HL-60/S4 treated with phorbol 12-myristate 13-acetate at 8.2 ng/mL for 4 days and 3 days (cell line): Measurements from ENCODE around the gene UGT1A10.
"Not testable (repeated sequence)": the region's sequence is repeated elsewhere in the genome, so short reads cannot be mapped to it uniquely, and the experiment has no call there.

Experiments
- in situ Hi-C: fragments of 300-500 bp; cut with MboI; formaldehyde crosslinking; loops from 2 replicates; pipeline ENCODE4 v1.15.0; 2022; ENCODE audit warnings: low sequenced_read_pairs

Gene UGT1A10

DNA sequence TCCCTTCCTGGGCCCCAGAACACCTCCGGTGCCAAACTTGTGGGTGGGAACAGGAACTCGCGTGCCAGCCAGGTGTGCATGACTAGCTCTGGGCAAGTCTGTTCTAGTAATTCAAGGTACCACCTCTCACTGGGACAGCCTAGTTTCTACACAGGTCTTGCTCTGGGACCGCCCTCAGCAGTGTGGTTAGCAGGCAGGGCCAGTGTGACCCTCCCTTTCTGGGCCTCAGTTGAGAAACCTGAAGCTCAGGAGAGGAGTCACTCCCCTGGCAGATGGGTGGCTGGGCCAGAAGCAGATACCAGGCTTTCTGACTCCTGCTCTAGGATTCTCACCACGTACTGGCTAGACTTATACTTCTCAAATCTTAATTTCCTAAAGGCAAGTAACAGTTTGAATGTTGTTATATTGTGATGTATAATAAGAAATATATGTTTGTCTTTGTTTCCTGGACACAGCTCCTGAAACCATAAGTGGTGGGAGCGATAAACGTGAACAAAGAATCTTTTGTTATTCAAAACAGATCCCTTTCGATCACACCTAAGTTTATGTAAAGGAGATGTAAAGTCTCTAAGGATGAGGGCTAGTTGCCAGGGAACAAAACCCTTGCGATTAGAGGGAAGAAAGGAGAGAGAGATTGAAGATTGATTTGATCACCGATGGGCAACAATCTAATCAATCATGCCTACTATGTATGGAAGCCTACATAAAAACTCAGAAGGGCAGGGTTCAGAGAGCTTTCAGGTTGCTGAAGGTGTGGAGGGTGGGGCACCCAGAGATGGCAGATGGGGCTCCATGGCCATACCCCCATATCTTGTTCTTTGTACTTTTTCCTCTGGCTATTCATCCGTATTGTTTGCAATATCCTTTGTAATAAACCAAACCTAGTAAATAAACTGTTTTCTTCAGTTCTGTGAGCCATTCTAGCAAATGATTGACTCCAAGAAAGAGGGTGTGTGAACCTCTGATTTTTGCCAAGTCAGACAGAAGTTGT, 55.5 kb downstream of the UGT1A10 start:
- in situ Hi-C loops: no loop called here

- in situ Hi-C loops: no loop called here
These were observed 56.4 kb downstream of the UGT1A10 start, which contains the start of gene UGT1A6 for GRCh38 chr2:233692648-233693047. TSS of gene UGT1A6 (plus strand) at chr2:233692890. CDS start at chr2:233693005, 115 bp downstream.

- in situ Hi-C loops: no loop called here
These were observed 57.7 kb downstream of the UGT1A10 start for GRCh38 chr2:233693963-233694362.

DNA sequence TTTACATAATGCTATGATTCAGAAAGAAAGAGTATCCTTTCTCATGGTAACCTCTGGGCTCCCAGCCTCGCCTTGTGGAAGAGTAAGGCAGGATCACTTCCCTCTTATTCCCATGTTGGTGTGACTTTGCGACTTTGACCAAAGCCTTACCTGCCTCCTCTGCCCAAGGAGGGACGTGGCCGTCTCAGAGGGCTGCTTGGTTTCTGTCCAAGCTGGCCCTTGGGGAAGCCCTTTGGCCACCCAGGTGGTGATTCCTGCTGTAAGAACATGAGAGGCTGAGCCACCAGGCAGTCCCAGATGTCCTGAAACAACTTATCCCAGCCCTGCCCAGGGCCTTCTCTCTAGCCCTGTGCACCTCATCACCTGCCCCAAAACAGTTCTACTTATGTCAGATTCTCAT, 62.5 kb downstream of the UGT1A10 start:
- in situ Hi-C loops: no loop called here

GRCh38 chr2:233699424-233700027, 63.3 kb downstream of the UGT1A10 start:
- in situ Hi-C loops: no loop called here

- in situ Hi-C loops: no loop called here
These were observed 63.9 kb downstream of the UGT1A10 start for GRCh38 chr2:233700028-233700635.

- in situ Hi-C loops: not testable (repeated sequence)
These were observed 64.6 kb downstream of the UGT1A10 start for GRCh38 chr2:233700842-233701241.

DNA sequence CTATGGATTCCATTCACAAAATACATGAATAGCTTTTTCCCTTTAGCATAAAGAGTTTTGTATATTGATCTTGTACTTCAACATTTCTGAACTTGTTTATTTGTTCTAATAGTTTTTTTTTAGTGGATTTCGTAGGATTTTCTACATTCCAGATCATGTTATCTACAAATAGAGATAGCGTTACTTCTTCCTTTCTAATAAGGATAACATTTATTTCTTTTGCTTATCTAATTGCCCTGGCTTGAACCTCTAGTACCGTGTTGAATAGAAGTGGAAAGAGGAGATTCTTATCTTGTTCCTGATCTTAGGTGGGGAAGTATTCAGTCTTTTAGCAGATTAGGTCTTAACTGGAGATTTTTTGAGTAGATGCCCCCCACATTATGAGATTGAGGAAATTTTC, 66.0 kb downstream of the UGT1A10 start:
- in situ Hi-C loops: no loop called here

DNA sequence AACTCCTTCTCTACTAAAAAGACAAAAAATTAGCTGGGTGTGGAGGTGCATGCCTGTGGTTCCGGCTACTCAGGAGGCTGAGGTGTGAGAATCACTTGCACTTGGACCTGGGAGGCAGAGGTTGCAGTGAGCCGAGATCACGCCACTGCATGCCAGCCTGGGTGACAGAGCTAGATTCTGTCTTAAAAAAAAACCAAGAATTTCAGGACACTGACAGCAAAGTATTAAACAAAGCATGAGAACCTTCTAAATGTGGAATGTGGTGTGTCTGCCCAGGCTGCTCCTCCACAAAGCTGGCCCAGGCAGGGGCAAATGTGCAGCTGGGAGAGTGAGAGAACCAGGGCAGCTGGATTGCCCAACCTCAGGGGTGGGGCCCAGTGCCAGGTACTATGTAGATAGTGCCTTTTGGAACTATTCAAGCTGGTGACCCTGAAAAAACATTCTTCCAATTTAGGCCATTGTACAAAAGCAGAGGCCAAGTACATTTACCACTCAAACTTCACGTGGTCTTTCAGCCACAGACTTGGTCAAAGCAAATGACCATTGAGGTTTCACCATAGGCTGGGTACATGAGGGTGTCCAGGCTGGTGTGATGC, 69.8 kb downstream of the UGT1A10 start:
- in situ Hi-C loops: no loop called here

DNA sequence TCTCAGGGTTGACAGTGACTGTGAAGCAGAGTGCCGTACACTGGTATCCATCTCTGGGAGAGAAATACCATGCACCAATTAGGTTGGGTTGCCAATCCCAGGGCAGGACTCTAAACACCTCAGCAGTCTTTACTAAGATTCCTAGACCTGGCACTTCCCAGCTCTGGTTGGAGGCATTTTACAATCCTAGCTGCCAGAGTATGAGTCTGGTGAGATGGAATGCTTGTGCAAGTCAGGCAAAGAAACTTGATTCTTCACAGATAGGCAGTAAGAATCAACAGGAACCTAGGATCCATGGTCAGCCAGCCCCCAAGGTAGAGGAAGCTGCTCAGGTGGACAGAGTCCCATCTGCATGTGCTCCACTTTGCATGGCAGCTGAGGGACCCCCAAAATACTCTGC, 70.5 kb downstream of the UGT1A10 start:
- in situ Hi-C loops: no loop called here

GRCh38 chr2:233707940-233708644, 71.8 kb downstream of the UGT1A10 start:
- in situ Hi-C loops: no loop called here

- in situ Hi-C loops: no loop called here
These were observed 72.7 kb downstream of the UGT1A10 start for GRCh38 chr2:233708942-233709341.

- in situ Hi-C loops: no loop called here
These were observed 75.2 kb downstream of the UGT1A10 start for GRCh38 chr2:233711312-233712008.

DNA sequence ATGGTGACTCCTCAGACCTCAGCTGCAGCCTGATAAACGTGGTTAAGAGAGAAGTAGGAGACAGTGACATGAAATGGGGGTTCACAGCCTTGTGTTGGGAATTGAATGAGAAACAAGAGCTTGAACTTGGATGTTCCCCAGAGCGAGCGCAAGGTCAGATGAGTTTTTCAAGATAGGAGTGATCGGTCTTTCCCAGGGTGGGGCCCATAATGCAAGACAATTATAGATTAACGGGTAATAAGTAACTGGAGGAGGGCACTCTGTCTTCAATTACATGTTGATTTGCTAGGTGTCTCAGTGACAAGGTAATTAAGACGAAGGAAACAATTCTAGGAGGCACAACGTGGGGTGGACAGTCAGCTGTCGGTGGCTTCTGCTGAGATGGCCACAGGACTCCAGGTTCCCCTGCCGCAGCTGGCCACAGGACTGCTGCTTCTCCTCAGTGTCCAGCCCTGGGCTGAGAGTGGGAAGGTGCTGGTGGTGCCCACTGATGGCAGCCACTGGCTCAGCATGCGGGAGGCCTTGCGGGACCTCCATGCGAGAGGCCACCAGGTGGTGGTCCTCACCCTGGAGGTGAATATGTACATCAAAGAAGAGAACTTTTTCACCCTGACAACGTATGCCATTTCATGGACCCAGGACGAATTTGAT, 76.5 kb downstream of the UGT1A10 start, which contains the start of gene UGT1A5:
Gene UGT1A5 (plus strand): TSS at position 297 of the 651 bp plus-strand sequence. CDS start 85 bp downstream, at position 382.
- in situ Hi-C loops: no loop called here

DNA sequence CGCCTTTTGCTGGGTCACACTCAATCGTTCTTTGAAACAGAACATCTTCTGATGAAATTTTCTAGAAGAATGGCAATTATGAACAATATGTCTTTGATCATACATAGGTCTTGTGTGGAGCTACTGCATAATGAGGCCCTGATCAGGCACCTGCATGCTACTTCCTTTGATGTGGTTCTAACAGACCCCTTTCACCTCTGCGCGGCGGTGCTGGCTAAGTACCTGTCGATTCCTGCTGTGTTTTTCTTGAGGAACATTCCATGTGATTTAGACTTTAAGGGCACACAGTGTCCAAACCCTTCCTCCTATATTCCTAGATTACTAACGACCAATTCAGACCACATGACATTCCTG, 77.0 kb downstream of the UGT1A10 start:
- in situ Hi-C loops: no loop called here

DNA sequence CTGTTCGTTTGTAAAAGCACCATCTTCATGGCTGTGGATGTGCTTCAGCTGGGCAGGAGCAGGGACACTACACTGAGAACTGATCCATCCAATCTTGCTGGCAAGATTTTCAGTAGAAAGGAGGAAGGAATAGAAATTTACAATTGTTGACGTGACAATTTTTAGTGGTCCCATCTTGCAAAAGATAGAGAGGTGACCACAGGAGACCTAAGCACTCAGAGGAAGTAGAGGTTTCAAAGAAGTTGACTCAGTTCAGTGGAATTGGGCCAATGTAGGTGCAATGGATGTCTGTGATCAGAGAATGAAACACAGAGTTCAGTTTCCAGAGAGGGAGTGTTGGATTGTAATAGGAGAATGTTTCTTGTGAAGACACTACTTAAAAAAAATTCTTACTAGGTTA, 77.9 kb downstream of the UGT1A10 start:
- in situ Hi-C loops: no loop called here

DNA sequence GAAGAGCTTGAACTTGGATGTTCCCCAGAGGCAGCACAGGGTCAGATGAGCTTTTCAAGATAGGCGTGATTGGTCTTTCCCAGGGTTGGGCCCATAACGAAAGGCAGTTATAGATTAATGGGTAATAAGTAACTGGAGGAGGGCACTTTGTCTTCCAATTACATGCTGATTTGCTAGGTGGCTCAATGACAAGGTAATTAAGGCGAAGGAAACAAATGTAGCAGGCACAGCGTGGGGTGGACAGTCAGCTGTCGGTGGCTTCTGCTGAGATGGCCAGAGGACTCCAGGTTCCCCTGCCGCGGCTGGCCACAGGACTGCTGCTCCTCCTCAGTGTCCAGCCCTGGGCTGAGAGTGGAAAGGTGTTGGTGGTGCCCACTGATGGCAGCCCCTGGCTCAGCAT, 82.3 kb downstream of the UGT1A10 start, which contains the start of gene UGT1A4:
Gene UGT1A4 (plus strand): TSS at position 185 of the 400 bp plus-strand sequence. CDS start 85 bp downstream, at position 270.
- in situ Hi-C loops: no loop called here

DNA sequence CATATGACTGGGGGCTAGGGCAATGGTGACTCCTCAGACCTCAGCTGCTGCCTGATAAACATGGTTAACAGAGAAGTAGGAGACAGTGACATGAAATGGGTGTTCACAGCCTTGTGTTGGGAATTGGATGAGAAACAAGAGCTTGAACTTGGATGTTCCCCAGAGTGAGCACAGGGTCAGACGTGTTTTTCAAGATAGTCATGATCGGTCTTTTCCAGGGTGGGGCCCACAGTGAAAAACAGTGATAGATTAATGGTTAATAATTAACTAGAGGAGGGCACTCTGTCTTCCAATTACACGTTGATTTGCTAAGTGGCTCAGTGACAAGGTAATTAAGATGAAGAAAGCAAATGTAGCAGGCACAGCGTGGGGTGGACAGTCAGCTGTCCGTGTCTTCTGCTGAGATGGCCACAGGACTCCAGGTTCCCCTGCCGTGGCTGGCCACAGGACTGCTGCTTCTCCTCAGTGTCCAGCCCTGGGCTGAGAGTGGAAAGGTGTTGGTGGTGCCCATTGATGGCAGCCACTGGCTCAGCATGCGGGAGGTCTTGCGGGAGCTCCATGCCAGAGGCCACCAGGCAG, 92.6 kb downstream of the UGT1A10 start, which contains the start of gene UGT1A3:
Gene UGT1A3 (plus strand): TSS at position 320 of the 579 bp plus-strand sequence. CDS start 85 bp downstream, at position 405.
- in situ Hi-C loops: no loop called here
